ENCODE data around the gene FOXO3B.
"Not testable (repeated sequence)": the region's sequence is repeated elsewhere in the genome, so short reads cannot be mapped to it uniquely, and the experiment has no call there.

FOXO3B gene

GRCh38 chr17:18644291-18644690 lies 37.8 kb downstream of the FOXO3B start, which contains the start of gene TBC1D28:
Gene TBC1D28 (minus strand): TSS chr17:18644391. CDS start chr17:18641352, 3,039 bp downstream.
- DNase-seq, result not testable (repeated sequence)

- not testable (repeated sequence) for DNase-seq
Measured at GRCh38 chr17:18643124-18643523, 39.0 kb downstream of the FOXO3B start.

GRCh38 chr17:18638357-18638756 lies 43.8 kb downstream of the FOXO3B start:
- DNase-seq, result not testable (repeated sequence)

GRCh38 chr17:18636237-18636636 lies 45.9 kb downstream of the FOXO3B start:
- DNase-seq, result not testable (repeated sequence)

GRCh38 chr17:18635773-18636172 lies 46.3 kb downstream of the FOXO3B start:
- not testable (repeated sequence) for DNase-seq

GRCh38 chr17:18634550-18635263 lies 47.4 kb downstream of the FOXO3B start:
- not testable (repeated sequence) for DNase-seq

Data from NCI-H1436 (cell line).